AG04449 (cell line): ENCODE data around the gene BNIP1.
A peak's percentile ranks its signal among the peaks of the same experiment; 100 is the strongest.
"Not testable (repeated sequence)": the region's sequence is repeated elsewhere in the genome, so short reads cannot be mapped to it uniquely, and the experiment has no call there.

Source experiments
- CTCF ChIA-PET: fragments of 350-600 bp; formaldehyde crosslinking; extraction: SDS; loops from one replicate; lab custom pipeline; 2021; ENCODE audit warnings: antibody characterized with exemption; lab: Yijun Ruan, JAX
- POLR2A ChIA-PET: fragments of 400-600, 350-600 bp; formaldehyde crosslinking; extraction: SDS; loops from one replicate; lab custom pipeline; 2020; ENCODE audit warnings: antibody characterized with exemption, inconsistent platforms; lab: Yijun Ruan, JAX
- DNase-seq: peaks from one replicate; pipeline ENCODE4 v3.0.0-alpha.2; 2010; ENCODE audit warnings: low read depth, low spot score
- H3K4me3 ChIP-seq: 2 replicates; pipeline ENCODE4 v1.5.1; 2011; ENCODE audit warnings: low read depth, mild to moderate bottlenecking, control low read depth, low read length
- TF ChIP-seq, protein P1 (sequence below): IDR thresholded peaks from one replicate; pipeline ENCODE4 v1.5.1; 2011; ENCODE audit warnings: mild to moderate bottlenecking, moderate library complexity, low read length, control low read depth, inconsistent platforms; ENCODE audit not compliant: insufficient read depth; ENCODE audit errors: missing control alignments

BNIP1 gene

DNA sequence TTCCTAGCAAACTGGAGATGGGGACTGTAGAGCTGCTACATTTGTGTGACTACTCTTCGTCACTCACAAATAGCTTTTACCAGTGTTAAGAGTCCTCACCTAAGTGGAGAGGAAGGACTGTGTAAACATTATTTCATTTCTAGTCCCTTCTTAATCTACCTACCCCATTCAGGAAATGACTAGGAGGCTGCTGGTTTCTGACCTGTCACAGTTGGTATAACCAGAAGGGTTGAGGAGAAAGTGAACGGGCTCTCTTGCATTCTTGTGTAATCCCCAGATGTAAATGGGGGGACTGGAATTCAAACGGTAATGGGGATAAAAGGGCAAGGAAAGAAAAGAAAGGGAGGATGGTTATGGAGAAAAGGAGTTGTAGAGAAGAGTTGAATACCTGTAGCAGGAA lies 35.4 kb upstream of the BNIP1 start:
- TF ChIP-seq, protein P1, sequence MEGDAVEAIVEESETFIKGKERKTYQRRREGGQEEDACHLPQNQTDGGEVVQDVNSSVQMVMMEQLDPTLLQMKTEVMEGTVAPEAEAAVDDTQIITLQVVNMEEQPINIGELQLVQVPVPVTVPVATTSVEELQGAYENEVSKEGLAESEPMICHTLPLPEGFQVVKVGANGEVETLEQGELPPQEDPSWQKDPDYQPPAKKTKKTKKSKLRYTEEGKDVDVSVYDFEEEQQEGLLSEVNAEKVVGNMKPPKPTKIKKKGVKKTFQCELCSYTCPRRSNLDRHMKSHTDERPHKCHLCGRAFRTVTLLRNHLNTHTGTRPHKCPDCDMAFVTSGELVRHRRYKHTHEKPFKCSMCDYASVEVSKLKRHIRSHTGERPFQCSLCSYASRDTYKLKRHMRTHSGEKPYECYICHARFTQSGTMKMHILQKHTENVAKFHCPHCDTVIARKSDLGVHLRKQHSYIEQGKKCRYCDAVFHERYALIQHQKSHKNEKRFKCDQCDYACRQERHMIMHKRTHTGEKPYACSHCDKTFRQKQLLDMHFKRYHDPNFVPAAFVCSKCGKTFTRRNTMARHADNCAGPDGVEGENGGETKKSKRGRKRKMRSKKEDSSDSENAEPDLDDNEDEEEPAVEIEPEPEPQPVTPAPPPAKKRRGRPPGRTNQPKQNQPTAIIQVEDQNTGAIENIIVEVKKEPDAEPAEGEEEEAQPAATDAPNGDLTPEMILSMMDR = no peak
- POLR2A ChIA-PET = no interaction called here
- DNase-seq = no peak
- CTCF ChIA-PET = interaction anchor here (0.6 to 1.8 kb wide), 4 partner anchors 11 to 394 kb away, joined by 3 to 5 read pairs (median 4); partner anchors contain the start of gene BNIP1
- H3K4me3 ChIP-seq = no peak overlapping the region

DNA sequence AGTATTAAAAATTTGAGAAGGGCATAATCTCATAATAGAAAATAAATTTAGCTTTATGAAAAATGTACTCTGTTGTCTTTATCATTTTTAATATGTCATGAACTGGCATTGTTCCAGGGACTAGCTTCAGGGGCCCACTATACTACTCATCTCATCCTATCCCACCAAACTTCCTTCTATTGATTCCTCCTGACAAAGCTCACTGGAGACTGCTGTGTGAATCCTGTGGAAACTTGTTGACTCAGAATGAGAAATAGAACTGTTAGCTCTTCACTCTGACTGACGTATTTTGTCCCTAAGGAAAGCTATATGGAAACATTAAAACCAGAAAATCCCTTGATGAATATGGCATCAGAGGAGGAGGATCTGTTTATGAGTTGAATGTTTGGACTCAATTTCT lies 29.8 kb upstream of the BNIP1 start:
- no peak for DNase-seq
- CTCF ChIA-PET = interaction anchor here (0.9 to 1.2 kb wide), 4 partner anchors 14 to 30 kb away, joined by 3 to 5 read pairs (median 3); partner anchors contain the start of gene BNIP1
- H3K4me3 ChIP-seq = no peak overlapping the region
- TF ChIP-seq, protein P1 = no peak
- POLR2A ChIA-PET = no interaction called here

DNA sequence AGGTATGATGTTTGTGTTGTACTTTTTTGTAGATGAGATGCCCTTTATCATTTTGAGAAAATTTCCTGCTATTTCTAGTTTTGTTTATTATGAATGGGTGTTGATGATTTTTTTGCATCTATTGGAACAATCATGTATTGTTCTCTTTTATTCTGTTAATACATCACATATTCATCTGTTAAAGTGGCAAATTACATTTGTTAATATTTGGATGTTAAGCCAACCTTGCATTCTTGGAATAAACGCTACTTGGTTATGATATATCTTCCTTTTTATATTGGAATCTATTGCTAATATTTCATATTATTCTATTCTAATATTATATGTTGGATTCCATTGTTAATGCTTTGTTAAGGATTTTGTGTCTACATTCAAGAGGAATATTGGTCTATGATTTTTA lies 24.6 kb upstream of the BNIP1 start:
- TF ChIP-seq, protein P1 = no peak
- ChIA-PET CTCF (interaction anchor here (1.3 kb wide), 1 partner anchor 25 kb away, joined by 3 read pairs; no protein-coding TSS in a partner anchor), POLR2A (no interaction called here)
- no peak overlapping the region for H3K4me3 ChIP-seq
- DNase-seq = no peak

DNA sequence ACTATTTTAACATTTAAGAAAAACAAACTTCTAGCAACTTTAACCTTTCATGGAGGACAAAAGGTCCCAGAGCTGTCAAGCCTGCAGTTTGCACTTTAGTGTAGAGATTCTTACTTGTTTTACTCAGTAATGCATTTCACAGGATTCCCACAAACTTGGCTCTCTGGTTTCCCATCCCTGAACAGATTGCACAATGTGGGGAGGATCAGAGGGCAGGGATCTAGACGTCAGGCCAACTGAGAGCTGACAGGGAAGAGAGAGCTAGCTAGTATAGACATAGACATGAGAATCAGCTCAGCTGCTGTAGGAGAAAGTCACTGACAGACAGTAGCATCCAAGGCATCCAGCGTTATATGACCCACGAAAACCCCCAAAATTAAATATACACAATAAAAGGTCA lies 20.9 kb upstream of the BNIP1 start:
- peak; percentile 31 for DNase-seq
- H3K4me3 ChIP-seq = no peak overlapping the region
- TF ChIP-seq, protein P1 = no peak
- CTCF ChIA-PET = no interaction called here
- POLR2A ChIA-PET = no interaction called here

DNA sequence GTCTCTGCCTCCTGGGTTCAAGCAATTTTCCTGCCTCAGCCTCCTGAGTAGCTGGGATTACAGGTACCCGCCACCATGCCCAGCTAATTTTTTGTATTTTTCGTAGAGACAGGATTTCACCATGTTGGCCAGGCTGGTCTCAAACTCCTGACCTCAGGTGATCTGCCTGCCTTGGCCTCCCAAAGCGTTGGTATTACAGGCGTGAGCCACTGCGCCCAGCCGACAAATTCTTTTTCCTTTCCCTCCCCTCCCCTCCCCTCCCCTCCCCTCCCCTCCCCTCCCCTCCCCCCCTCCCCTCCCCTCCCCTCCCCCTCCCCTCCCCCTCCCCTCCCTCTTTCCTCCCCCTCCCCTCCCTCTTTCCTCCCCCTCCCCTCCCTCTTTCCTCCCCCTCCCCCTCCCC lies 12.2 kb upstream of the BNIP1 start:
- H3K4me3 ChIP-seq, POLR2A ChIA-PET, DNase-seq: not testable (repeated sequence)
- CTCF ChIA-PET = interaction anchor here (1.2 kb wide), 1 partner anchor 13 kb away, joined by 5 read pairs; the partner anchor contains the start of gene BNIP1

DNA sequence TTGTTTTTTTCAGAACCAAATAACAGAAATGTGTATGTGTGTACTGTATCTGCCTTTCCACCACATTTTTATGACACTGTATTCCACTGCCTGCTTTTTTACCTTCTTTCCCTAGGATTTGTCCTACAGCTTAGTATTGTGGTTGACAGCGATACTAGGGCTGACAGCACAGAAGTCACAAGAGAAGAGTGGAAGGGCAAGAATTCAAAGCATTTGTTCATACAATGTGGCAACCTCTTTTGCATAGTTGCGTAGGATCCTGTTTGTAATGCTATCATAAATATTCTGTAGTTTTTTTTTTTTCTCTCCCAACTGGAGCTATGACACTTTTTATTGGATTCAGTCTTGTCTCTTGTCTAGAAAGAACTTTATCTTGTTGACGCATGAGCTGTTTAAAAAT lies 5.6 kb upstream of the BNIP1 start:
- ChIA-PET POLR2A (no interaction called here), CTCF (interaction anchor here (1.1 to 1.7 kb wide), 2 partner anchors 160 to 161 kb away, joined by 3 to 4 read pairs; no protein-coding TSS in a partner anchor)
- TF ChIP-seq, protein P1 = no peak
- no peak for DNase-seq
- H3K4me3 ChIP-seq = no peak overlapping the region

DNA sequence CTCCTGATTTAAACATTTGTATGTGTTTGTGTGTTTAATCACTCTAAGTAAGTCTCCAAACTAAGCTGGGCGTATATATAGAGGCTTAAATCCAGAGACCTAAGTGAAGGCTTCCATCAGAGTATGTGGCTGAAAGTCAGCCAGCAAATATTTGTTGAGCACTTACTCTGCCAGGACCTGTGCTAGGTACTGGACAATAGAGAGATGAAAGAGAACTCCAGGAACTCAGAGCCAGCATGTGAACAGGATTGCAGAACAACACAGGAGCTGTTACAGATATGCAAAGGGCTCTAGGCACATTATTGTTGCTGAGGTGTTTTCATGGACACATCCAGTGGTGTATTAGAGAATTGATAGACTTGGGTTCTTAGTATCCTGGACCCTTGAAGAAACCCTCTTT lies 4.7 kb upstream of the BNIP1 start:
- H3K4me3 ChIP-seq = no peak overlapping the region
- DNase-seq = no peak
- ChIA-PET CTCF (interaction anchor here (1.1 to 2.6 kb wide), 3 partner anchors 9 to 162 kb away, joined by 3 to 9 read pairs (median 4); no protein-coding TSS in a partner anchor), POLR2A (no interaction called here)
- TF ChIP-seq, protein P1 = no peak
